Umbilical cord (tissue), 2 donors: Measurements from ENCODE around the gene INO80D. TPM values are rescaled to one million over a fixed set of nuclear protein-coding genes. Genes with fewer than 3 reads are reported as not detected.
"Not testable (repeated sequence)": the region's sequence is repeated elsewhere in the genome, so short reads cannot be mapped to it uniquely, and the experiment has no call there.

Experiments
- DNase-seq: peaks from one replicate; pipeline ENCODE4 v3.0.0-alpha.2; 2015; ENCODE audit warnings: low spot score
- total RNA-seq: library from RNA; depleted of rRNA; stranded (reverse); fragments of >200 nt; gene quantifications from one replicate; pipeline ENCODE4 v1.2.3, GENCODE V29; 2014; ENCODE audit warnings: low replicate concordance; ENCODE audit not compliant: insufficient read depth

INO80D gene, protein sequence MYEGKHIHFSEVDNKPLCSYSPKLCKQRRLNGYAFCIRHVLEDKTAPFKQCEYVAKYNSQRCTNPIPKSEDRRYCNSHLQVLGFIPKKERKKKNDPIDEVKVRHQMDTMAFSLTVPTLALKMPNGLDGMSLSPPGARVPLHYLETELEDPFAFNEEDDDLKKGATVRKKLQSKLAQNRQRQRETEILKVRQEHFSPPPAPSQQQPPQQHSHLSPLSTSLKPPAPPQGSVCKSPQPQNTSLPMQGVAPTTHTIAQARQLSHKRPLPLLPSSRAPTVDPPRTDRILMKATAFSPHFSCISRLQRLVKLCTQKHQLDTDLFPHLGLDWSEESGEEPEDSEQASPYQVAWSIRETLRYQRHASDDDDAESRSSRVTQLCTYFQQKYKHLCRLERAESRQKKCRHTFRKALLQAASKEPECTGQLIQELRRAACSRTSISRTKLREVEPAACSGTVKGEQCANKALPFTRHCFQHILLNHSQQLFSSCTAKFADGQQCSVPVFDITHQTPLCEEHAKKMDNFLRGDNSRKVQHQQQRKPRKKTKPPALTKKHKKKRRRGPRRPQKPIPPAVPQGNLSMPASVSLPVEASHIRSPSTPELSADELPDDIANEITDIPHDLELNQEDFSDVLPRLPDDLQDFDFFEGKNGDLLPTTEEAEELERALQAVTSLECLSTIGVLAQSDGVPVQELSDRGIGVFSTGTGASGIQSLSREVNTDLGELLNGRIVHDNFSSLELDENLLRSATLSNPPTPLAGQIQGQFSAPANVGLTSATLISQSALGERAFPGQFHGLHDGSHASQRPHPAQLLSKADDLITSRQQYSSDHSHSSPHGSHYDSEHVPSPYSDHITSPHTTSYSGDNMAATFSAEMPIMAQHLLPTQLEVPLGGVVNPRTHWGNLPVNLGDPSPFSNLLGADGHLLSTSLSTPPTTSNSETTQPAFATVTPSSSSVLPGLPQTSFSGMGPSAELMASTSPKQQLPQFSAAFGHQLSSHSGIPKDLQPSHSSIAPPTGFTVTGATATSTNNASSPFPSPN
- total RNA-seq, result 10.4 TPM

DNA sequence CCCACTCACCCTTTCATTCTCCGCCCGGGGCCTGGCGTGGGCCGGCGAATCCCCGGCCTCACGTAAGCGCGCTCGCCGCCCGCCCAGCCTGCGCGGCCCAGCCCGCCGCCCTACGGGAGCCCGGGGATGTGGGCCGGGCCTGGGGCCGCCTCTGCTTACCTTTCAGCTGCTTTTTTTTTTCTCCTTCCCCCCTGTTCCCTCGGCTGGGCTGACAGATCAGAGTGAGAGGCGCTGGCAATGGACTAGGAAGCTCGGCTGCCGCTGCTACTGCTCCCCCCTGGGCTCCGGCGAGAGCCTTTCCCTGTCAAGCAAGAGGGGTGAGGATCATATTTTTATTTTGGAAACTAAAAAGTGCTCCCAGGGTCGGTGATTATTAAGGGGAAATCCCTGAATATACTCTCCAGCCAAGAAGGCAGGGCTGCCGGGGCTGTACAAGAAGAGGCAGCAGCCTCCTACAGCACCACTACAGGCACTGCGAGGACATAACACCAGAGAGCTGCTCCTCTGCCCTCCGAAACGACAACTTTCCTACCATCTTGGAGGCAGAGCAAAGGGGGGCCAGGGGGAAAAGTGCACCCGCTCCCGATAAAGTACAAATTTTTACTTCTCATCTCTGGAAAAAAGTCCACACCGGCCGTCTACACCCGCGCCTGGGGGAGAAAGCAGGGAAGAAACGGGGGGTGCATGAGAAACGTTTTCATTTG, at the start of gene INO80D:
INO80D (minus strand) TSS at position 433 of the 704 bp plus-strand sequence. CDS start 23,158 bp downstream, outside the sequence.
- peak; percentile 89 for DNase-seq

DNA sequence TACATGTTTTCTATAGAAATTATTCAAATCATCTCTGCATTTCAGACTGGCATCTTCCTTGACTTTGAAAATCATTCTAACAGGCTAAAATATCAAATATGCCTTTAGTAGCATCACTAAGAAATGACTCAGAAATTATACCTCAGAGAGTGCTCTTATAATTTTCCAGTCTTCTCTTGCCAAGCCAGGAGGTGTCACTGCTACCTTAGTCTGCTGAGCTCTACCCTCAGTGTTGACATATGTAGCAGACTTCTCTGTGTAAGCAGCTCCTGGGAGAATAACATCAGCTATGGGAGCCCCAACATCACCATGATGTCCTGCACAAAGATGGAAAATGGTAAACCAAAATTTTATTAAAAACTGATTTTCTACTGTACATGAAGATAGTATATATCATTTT, 41.7 kb upstream of the INO80D start:
- DNase-seq, result no peak

DNA sequence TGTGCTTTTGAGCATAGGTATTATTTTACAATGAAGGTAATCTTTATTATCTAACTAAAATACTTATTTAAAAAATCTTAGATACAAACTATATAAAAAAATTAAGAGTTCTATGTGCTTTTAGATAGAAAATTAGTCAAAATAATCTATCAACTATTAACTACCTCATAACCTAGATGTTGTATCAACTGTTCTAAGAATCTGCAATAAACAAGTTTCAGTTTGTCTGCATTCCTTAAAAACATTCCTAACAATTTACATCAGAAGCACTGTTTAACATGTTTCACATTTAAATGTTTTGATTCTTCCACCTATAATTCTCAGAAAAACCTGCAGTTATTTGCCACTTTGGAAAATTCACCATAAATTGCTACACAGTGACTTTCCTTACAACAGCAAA, 39.9 kb upstream of the INO80D start:
- DNase-seq, result no peak

DNA sequence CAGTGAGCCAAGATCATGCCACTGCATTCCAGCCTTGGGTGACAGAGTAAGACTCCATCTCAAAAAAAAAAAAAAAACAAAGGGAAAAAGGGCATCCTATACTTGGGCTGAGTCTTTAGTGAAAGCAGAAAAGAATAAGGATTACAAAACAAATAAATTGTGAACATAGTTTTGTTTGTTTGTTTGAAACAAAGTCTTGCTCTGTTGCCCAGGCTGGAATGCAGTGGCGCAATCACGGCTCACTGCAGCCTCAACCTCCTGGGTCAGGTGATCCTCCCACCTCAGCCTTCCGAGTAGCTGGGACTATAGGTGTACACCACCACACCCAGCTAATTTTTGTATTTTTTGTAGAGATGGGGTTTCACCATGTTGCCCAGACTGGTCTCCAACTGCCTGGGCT, 36.6 kb upstream of the INO80D start:
- not testable (repeated sequence) for DNase-seq

DNA sequence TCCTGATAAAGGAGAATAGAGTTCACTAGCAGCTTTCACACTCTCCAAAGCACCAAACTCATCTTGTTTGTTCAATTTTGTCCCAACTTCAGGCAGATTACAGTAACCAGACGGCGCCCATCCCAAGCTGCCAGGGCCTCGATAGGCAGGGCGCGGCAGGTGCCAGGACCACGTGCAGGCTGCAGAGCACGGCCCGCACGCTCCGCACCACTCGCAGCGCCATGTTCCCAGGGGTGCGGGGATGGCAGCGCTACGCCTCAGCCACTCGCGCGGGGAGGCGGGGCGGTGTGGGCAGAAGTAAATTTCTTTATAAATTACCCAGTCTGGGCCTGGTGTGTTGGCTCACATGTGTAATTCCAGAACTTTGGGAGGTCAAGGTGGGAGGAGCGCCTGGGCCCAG, 30.3 kb upstream of the INO80D start:
- no peak for DNase-seq

DNA sequence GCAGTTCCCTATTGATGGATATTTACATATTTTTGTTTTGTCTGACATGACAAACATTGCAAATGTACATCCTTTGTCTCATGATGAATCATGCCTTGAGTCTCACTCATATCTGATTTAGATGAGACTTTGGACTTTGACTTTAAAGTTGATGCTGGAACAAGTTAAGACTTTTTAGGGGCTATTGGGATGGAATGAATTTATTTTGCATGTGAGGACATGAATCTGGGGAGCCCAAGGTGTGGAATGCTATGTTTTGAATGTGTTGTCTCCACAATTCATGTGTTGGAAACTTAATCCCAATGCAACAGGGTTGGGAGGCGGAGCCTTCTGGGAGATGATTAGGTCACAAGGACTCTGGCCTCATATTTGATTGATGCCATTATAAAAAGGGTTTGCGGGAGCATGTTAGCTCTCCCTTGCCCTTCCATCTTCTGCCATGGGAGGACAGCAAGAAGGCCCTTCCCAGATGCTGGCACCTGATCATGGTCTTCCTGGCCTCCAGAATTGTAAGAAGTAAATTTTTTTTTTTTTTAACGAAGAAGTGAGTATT, 29.1 kb upstream of the INO80D start:
- DNase-seq, result no peak

DNA sequence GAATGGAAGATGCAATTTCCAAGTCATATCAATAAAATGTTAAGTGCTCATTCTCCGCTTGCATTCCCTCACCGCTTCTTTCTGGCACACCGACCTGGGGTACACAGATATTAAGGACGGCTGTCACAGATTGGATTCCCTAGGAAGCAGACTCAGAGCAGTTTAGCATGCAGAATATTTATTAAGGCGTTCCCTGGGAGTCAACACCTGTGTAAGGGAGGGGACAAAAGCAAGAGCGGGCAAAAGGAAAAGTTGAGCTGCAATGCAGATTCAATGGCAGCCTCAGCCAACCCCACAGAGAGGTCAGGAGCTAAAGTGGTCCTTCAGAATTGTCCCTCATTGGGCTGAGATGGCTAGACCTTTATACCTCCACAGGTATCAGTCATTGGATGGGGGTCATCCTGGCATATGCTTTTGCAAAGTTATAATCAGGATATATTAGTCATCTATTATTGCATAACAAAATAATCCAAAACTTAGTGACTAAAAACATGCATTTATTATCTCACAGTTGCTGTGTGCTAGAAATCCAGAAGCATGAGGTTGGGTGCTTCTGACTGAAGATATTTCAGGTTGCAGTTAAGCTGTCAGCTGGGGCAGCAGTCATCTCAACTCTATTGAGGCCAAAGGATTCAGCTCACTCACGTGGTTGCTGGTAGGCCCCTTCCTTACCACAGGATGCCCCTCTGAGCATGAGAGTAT, 27.0 kb upstream of the INO80D start:
- DNase-seq, result no peak

DNA sequence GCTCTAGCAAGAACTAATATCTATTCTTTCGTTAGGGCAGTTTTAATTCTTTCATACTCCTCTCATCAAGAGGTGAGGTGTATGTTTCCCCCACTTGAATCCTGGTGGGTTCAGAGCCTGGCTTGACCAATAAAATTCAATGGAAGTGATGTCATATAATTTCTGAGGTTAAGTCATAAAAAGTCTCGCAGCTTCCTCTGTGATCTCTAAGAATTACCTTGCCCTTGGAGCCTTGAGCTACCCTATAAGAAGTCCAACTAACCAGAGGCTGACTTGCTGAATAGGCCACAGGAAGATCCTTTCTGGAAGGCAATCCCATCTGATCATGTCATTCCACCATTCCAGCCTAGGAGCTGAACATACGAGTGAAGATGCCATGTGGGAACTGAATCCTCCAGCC, 26.1 kb upstream of the INO80D start:
- no peak for DNase-seq

DNA sequence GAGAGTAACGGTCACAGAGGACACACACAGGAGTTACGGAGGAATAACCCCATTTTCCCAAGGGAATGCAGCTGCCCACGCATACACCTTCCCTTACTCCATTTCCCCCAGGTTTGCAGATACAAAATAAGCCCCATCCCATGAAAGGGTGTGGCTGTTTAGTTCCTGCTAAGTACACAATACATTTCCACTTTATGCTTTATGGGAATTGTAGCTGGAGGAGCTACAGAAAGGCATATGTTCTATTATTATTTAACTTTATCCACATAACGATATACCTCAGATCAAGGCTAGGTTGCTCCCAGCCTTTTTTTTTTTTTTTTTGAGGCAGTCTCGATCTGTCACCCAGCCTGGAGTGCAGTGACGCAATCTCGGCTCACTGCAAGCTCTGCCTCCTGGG, 22.7 kb upstream of the INO80D start:
- DNase-seq, result no peak

DNA sequence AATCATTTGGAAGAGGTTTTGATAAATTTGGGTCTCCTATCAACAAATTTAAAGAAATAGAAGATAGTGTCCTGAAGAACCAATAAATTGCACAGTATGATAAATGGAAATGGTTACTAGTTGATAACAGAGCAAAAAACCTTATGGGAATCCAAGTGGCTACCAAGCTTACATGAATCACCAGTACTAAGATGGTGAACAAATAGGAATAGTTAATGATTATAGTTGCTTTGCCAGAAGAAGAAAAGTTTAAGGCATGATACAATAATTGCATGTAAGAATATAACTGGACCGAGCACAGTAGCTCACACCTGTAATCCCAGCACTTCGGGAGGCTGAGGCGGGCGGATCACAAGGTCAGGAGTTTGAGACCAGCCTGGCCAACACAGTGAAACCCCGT, 19.6 kb upstream of the INO80D start:
- DNase-seq, result no peak

DNA sequence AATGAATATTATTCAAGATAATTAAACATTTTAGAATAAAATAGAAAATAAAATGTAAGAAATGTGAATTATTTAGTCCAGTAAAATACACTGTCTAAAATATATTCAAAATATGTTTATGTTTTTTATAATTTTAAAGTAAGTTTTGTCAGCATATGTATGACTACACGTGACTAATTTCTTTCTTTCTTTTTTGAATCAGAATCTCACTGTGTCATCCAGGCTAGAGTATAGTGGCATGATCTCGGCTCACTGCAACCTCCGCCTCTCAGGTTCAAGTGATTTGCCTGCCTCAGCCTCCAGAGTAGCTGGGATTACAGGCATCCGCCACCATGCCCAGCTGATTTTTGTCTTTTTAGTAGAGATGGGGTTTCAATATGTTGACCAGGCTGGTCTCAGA, 19.1 kb upstream of the INO80D start:
- no peak for DNase-seq

DNA sequence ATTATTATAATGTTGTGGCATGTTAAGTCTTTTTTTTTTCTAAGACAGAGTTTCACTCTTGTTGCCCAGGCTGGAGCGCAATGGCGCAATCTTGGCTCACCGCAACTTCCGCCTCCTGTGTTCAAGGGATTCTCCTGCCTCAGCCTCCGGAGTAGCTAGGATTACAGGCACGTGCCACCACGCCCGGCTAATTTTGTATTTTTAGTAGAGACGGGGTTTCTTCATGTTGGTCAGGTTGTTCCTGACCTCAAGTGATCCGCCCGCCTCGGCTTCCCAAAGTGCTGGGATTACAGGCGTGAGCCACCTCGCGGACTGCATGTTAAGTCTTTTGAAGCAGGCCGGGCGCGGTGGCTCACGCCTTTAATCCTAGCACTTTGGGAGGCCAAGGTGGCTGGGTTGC, 12.9 kb upstream of the INO80D start:
- not testable (repeated sequence) for DNase-seq

DNA sequence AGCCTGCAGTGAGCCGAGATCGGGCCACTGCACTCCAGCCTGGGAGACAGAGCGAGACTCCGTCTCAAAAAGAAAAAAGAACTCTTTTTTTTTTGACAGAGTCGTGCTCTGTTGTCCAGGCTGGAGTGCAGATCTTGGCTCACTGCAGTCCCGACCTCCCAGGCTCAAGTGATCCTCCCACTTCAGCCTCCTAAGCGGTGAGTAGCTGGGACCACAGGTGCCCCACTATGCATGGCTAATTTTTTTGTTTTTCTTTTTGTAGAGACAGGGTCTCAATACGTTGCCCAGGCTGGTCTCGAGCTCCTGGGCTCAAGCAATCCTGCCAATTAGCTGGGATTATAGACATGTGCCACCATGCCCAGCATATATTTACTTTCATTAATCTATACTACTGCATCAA, 12.5 kb upstream of the INO80D start:
- DNase-seq, result no peak

DNA sequence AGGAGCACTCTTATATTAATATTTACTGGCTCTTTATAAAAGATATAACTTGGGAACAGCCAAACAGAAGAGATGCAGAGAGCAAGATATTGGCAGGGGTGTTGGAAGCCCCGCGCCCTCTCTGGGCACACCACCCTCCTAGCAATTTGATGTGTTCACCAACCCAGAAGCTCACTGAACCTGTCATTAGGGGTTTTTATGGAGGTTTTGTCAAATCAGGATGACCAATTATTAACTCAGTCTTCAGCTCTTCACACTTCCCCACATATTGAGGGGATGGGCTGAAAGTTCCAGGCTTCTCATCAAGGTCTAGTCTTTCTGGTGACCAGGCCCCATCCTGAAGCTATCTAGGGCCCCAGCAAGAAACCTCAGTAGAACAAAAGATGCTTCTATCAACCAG, 10.9 kb upstream of the INO80D start:
- DNase-seq, result no peak

DNA sequence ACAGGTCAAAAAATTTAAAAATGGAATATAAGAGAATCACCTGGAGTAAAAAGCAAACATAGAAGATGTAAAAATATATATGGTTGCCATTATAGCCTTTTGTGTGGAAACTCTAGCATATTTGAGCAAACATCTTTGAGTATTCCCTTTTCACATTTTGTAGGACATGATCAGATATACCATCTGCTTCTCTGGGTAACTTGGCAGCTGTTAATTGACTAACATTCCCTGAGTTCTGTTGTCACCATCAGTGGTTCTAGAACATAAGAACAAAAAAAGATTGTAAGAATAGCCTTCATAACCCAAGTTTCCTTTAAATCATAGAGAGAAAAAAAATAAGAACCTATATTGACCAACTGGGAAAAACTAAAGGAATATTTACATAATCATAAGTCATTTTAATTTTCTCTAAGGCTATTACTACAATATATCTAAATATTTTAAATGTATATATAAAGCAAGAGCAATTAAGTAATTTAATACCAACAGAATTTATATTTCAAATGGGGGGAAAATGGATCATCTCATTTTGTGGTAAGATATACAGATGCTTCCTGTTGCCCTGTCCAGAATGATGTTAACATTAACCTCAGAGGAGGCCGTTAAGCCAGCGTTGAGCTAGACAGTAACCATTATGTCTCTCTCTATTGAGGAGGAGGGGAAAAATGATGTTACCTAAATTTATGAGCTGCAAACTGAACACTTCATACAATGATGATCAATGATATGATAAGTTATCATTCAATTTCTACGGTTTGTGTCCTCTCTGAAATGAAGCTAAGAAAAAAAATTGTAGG, 9.8 kb upstream of the INO80D start:
- no peak for DNase-seq

DNA sequence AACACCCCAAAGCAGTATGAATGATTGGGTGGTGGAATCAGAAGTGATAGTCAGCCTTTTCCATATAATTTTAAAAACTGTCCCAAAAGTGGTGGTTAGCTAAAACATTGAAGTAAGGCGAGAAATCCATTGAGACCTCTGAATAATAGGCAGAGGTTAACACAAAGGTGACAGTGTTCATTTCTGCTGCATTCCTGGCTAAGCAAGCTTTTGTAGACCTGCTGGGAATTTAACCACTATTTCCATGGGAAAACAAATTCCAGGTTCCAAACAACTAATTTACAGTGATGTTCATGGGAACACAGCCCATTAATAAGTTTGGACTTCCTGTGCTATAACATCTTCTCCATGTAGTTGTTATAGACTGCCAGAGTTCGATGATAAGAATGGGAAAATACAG, 6.3 kb upstream of the INO80D start:
- DNase-seq, result no peak

DNA sequence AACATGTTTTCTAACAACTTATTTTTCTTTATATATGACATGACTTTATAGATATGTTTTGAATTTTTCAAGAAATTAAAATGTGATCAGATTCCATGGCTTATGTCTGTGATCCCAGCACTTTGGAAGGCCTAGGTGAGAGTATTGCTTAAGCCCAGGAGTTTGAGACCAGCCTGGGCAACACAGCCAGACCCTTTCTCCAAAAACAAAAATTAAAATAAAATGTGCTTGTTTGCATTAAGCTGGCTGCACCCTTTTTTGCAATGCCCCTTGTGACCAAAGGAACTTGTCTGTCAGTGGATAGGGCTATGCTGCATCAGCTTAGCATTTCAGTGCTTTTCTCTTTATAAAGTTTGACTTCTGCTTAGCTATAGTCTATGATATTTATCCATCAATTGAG, 2.3 kb upstream of the INO80D start:
- no peak for DNase-seq

DNA sequence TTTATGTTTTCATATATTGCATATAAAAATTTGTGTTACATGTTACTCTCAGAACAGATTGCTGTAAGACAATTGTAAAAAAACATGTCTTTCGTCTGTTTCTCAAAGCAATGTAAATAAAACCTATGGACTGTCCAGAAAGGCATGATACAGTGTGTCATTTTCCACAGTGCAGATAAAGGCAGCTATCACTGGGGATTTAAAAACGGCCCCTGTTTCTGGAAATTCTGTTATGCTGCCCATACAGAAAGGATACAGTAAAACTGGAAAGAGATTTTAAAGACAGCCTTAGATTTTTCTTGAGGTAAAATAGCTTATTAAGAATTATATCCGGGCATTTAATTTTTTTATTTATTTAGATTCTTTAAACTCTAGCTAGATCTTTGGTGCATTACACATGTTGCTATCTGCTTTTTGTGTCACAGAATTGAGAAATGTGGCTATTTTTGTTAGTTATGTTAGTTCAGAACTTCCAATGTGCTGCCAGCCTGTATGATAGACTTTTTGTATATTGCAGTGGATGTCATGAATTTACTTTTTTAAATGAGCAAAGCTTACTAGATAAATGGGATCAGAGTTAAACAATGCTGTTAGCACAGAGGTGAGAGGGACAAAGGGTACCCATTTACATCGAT, 859 bp upstream of the INO80D start:
- peak; percentile 71 for DNase-seq
